ENCODE data around the gene ANGEL1.

Gene ANGEL1

GRCh38 chr14:76778546-76779215 is 34.0 kb downstream of the ANGEL1 start:
- DNase-seq, result no peak

GRCh38 chr14:76777721-76778120 is 35.0 kb downstream of the ANGEL1 start:
- DNase-seq, result no peak

DNA sequence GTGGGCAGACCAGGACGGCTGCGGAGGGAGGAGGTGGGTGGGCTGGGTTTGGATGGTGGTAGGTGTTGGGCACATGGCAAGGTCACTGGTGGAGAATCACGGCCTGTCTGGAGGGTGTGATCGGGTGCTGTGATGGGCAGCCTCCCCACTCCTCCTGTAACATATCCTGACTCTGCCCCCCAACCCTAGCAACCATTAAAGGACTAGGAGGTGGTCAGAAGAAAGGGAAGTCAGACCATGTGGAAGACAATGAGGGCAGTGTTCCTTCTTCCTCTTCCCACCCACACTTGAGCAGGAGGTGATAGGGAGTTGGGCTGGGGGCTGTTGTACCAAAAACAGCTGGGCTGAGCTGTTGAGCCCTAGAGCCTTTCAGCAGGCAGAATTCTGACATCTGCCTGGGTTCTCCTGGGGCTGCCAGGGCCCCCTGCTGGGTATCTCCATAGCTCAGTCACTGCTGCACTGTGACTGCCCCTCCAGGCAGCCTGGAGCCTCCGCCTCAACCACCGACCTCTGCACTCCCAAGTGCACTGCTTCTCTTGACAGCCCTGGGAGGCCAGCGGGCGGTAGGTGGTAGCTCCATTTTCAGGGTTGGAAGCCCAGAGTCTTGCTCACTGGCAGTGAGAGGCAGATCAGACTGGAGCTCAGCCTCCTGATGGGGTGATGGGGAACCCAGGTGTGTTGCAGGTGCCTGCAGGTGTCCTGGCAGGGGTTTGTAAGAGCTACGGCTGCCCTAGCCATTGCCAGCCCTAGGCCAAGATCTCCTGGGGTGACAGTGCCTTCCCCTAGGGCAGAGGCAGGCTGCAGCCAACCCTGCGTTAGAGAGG is 36.0 kb downstream of the ANGEL1 start:
- no peak for DNase-seq

- no peak for DNase-seq
Observed at GRCh38 chr14:76775695-76776427, 36.8 kb downstream of the ANGEL1 start.

GRCh38 chr14:76774821-76775694 is 37.6 kb downstream of the ANGEL1 start:
- no peak for DNase-seq

DNA sequence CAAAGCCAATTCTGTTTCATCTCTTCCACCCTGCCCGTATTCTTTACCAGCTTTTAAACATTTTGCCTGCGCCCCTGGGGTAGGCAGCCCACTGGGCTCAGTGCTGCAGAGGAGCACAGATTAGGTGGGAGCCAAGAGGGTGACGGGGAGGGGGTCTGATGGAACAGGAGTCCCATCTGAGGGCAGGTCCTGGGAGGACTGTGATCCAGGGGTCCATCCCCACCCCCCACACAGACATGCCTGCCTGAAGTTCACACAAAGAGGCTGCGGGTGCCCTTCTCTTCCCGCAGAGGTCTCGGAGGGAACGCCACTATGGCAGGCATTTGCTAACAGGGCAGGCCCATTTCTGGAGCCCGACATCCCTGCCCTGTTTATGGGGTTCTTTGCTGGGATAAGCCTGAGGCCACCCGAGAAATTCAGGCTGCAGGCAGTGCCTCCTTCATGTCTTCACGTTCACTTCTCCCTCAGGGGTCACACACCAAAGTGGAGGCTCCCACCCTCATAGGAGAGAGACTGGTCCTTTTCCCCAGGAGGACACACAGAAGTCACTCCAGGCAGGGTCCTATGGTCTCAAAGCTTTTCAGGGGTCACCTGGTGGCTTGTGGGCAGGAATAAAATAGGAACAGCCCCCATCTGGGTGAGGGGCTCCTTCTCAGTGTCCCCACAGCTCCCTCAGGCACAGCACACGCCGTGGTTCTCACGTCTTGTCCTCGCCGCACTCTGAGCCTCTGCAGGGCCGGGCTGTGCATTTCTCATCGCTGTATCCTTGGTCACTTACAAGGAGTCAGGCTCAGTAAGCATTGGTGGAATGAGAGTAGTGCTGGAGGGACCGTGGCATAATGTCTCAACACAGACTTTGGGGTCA is 38.5 kb downstream of the ANGEL1 start:
- DNase-seq, result no peak

- DNase-seq, result no peak
Observed at GRCh38 chr14:76773188-76773885, 39.3 kb downstream of the ANGEL1 start.

DNA sequence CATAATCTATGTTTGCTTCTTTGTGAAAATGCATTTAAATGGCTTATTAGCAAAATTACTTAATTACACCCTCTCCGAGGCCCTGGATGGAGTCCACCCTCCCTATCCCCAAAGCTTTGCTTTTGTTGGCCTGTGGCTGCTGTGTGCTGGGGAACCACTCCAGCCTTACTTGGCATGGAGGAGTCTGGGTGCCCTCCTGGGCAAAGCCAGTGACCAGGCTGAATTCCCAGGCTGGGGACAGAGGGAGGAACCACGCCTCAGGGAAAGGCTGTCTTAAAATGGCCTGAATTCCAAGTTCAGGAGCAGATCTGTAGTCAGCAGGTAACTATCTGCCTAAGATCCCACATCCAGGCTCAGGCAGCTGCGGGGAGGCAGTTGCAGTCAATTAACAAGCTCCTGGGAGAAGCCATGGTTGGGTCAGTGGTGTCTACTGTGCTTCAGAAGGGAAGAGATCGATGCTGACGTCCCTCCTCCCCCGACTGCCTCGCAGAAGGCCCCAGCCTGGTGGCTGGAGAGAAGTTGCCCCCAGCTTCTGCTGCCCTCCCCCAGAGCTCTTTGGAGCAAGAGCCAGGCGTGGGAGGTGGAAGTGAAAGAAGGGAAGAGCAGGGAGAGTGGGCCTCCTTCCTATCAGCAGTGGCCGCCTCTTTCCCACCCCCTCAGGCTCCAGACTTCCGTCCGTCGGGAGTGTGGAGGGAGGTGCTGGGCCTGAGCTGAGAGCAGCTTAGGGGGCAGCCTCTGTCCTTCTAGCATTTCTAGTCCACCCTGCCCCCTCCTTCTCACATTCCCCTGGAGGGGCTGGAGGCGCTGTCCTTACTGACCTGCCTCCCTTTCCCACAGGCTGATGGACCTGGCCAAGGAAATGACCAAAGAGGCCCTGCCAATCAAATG is 40.1 kb downstream of the ANGEL1 start:
- no peak for DNase-seq

DNA sequence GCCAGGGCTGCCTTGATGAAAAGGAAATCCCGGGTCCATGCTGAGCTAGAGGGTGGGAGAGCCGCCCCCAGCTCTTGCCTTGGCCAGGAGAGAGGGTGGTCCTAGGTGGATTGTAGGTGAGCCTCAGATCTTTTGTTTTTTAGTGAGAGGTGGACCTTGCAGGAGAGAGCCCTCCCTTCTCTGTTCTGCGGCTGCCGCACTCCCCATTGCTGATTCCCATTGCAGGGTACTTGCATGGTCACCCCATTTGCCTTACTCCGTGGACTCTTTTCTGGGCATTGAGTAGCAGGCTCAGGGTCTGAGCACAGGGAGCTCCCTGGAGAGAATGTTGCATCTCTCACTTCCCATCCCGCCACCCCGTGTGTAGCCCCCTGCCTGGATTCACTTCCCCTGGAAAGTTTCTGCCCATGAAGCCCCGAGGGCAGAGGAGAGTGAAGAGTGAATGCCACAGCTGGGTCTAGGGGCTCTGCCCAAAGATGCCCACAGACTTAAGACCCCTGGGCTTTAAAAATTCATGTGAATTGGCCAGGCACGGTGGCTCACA is 41.2 kb downstream of the ANGEL1 start:
- no peak for DNase-seq

- no peak for DNase-seq
Observed at GRCh38 chr14:76770521-76771436, 41.9 kb downstream of the ANGEL1 start.

GRCh38 chr14:76769636-76770292 is 42.9 kb downstream of the ANGEL1 start:
- no peak for DNase-seq

DNA sequence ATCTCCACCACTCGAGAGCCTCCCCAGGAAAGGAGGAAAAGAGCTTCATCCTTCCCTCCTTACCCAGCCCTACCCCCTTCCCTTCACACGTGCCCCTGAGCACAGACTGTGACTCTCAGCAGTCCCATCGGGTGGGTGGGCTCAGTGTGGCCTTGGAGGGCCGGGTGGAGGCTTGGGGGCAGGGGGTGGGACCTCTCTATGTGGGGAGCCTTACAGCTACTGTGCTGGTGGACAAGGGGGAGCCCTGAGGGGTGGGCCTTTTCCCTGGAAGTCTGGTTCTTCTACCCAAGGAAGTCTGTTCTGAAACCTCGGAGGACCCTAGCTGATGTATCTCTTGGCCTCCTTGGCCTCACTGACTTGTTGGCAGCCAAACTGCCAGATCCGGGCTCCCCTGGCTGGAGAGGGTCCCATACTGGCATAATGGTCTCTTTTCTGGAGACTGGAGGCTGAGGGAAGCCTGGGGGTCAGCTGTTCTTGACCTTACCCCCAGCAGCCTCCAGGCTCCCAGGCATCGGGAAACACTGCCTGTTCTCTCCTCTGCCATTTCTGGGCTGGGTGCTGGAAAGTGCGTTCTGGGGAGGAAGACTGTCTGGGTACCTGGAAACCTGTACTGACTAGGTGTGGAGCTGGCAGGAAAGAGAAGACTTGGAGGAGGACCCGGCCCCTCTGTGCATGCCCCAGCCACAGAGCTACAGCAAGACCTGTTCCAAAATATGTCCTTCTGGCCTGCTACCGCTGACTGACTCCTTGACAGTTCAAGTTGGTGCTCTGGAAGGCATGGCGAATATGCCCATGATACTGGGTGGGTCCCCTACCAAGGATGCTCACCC is 43.8 kb downstream of the ANGEL1 start:
- DNase-seq, result no peak

DNA sequence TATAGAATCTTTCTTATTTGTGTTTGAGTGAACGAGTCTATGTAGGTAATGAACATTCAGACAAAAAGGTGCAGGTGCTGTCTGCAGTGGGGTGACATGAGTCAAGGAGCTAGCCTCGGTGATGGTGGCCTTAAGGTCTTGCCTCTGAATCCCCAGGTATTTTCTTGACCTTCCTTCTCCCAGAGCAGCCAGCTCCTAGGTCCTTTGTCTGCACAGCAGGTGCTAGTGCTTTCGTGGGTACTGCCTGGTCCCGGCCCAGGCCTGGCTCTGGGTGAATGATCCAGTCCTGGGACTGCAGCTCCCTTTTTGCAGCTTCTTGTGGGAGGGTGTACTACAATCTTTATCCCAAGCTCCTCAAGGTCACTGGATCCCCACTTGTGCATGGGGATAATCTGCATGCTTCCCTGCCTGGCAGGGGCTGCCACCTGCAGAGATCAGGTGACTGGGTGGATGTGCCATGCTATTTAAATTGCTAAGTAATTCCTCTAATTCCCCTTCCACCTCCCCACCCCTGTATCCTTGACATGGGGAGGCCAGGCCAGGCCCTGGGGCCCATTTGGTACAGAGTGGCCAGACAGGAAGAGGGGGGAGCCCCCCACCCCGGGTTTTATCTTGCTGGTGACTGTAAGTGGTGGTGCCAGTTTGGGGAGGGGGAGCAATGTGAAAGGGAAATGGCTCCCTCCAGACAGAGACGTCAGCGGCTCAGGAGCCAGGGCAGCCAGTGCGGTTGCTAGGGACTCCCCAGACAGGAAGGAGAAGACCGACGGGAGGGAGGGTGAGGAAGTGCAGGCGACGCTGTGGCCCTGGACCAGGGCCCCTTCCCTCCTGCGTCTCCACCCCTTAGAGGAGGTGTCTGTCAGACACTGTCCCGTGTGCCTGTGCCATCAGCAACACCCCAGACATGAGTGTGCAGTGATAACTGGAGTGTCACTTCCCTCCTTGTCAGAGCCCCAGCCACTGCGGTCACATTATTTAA is 44.7 kb downstream of the ANGEL1 start:
- peak in 4 of 6 experiments; percentile 39 to 57 (median 48) for DNase-seq

DNA sequence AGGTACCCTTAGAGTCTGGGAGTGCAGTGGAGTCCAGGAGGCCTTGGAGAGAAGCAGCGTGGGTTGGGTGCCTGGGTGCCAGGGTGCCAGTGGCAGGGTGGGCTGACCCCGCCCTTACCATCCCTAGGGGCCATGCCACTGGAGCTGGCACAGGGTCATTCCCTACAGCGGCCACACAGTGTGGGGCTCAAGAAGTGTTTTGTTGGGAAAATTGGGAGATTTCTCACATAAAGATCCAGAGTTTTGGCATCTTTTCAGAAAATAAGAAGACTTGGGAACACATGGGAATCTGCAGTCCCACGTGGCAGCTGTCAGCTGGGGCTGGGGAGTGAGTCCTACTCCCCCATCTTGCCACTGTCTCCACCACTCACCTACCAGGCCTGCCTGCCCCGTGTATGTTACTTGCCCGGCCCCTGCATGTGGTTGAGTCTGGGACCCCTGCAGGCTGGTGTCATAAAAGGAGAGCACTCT is 47.2 kb downstream of the ANGEL1 start:
- no peak for DNase-seq

All from stimulated activated naive CD4-positive, alpha-beta T cell (primary cell).